ENCODE data around the gene NANOS1.

NANOS1 gene

DNA sequence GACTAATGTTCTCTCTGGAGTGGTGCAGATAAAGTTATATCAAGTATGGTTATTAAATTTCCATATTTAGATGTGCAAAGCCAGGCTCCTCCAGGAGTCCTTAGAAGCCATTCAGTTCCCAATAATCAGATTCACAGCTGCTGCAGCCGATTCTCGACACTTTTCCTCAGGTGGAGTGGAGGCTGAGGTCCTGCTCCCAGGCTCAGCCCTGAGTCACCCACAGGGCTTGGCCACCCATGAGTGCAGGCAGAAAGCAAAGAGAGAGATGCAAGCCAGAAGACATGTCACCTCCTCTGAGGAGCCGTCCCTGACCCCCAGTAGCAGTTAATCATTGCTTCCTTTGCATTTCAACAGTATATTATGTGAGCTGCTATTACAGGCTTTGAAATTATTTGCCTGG is 36.3 kb upstream of the NANOS1 start:
- no peak overlapping the region for H3K4me3 ChIP-seq (ENCODE audit: low read depth in 1 of 2, low read length in 1 of 2)
- H3K36me3 ChIP-seq: no peaks in the 10 kb centered on the region
- H3K27ac ChIP-seq: no peak overlapping the region
- no peaks in the 10 kb centered on the region for H3K9me3 ChIP-seq
- TF ChIP-seq, protein P1, sequence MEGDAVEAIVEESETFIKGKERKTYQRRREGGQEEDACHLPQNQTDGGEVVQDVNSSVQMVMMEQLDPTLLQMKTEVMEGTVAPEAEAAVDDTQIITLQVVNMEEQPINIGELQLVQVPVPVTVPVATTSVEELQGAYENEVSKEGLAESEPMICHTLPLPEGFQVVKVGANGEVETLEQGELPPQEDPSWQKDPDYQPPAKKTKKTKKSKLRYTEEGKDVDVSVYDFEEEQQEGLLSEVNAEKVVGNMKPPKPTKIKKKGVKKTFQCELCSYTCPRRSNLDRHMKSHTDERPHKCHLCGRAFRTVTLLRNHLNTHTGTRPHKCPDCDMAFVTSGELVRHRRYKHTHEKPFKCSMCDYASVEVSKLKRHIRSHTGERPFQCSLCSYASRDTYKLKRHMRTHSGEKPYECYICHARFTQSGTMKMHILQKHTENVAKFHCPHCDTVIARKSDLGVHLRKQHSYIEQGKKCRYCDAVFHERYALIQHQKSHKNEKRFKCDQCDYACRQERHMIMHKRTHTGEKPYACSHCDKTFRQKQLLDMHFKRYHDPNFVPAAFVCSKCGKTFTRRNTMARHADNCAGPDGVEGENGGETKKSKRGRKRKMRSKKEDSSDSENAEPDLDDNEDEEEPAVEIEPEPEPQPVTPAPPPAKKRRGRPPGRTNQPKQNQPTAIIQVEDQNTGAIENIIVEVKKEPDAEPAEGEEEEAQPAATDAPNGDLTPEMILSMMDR (IDR thresholded peaks at IDR 0.05): no peak
- H3K27me3 ChIP-seq: peaks cover 17% of the 10 kb centered on the region
- H3K4me1 ChIP-seq (ENCODE audit: control insufficient read depth in 1 of 2, insufficient read depth in 1 of 2, low read depth in 1 of 2, low read length in 1 of 2): no peaks in the 10 kb centered on the region

DNA sequence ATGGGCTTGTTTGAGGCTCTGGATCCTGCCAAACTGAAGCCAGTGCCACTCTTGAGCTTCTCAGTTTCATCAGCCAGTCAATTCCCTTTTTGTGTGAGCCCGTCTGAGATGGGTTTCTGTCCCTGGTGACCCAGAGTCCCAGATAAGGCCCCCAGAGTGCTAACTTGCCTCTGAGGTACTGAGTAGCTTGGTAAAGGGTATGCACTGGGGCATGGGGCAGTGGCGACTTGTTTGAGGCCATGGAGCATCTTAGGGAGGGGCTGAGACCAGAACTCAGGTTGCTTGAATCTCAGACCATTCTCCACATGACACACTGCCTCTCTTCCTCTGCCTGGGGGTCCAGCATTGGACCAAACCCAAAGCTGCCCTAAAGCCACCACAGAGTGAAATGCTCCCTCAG is 35.2 kb upstream of the NANOS1 start:
- H3K9me3 ChIP-seq: no peaks in the 10 kb centered on the region
- H3K27me3 ChIP-seq: peaks cover 21% of the 10 kb centered on the region
- no peaks in the 10 kb centered on the region for H3K4me1 ChIP-seq (ENCODE audit: control insufficient read depth in 1 of 2, insufficient read depth in 1 of 2, low read depth in 1 of 2, low read length in 1 of 2)
- no peaks in the 10 kb centered on the region for H3K36me3 ChIP-seq
- no peak overlapping the region for H3K27ac ChIP-seq
- H3K4me3 ChIP-seq (ENCODE audit: low read depth in 1 of 2, low read length in 1 of 2): no peak overlapping the region
- TF ChIP-seq, protein P1 (IDR thresholded peaks at IDR 0.05): no peak

DNA sequence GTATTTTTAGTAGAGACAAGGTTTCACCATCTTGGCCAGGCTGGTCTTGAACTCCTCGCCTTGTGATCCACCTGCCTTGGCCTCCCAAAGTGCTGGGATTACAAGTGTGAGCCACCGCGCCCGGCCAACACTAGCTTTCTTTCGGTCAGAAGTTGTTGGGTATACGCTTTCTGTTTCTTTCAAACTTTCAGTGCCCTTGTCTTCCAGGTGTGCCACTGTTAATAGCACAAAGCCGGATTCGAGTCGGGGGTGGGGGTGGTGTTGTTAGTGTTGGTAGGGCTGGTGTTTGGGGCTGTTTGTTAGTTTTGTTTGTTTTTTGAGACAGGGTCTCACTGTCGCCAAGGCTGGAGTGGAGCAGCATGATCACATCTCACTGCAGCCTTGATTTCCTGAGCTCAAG is 33.8 kb upstream of the NANOS1 start:
- Histone ChIP-seq H3K4me1 (ENCODE audit: control insufficient read depth in 1 of 2, insufficient read depth in 1 of 2, low read depth in 1 of 2, low read length in 1 of 2) (no peaks in the 10 kb centered on the region), H3K27me3 (peaks cover 20% of the 10 kb centered on the region), H3K36me3 (no peaks in the 10 kb centered on the region), H3K27ac (no peak overlapping the region), H3K4me3 (ENCODE audit: low read depth in 1 of 2, low read length in 1 of 2) (no peak overlapping the region), H3K9me3 (no peaks in the 10 kb centered on the region)
- TF ChIP-seq, protein P1 (IDR thresholded peaks at IDR 0.05): no peak

GRCh38 chr10:118997379-118997778 is 32.1 kb upstream of the NANOS1 start:
- Histone ChIP-seq H3K4me3 (ENCODE audit: low read depth in 1 of 2, low read length in 1 of 2) (no peak overlapping the region), H3K36me3 (no peaks in the 10 kb centered on the region), H3K9me3 (no peaks in the 10 kb centered on the region), H3K4me1 (ENCODE audit: control insufficient read depth in 1 of 2, insufficient read depth in 1 of 2, low read depth in 1 of 2, low read length in 1 of 2) (no peaks in the 10 kb centered on the region), H3K27ac (no peak overlapping the region), H3K27me3 (peaks cover 21% of the 10 kb centered on the region)
- TF ChIP-seq, protein P1 (IDR thresholded peaks at IDR 0.05): no peak

- no peaks in the 10 kb centered on the region for H3K9me3 ChIP-seq
- TF ChIP-seq, protein P1 (IDR thresholded peaks at IDR 0.05): no peak
These were observed 31.3 kb upstream of the NANOS1 start for GRCh38 chr10:118998183-118998582.

More at GRCh38 chr10:118998183-118998582, 31.3 kb upstream of the NANOS1 start:
- Histone ChIP-seq H3K27ac (no peak overlapping the region), H3K36me3 (no peaks in the 10 kb centered on the region), H3K27me3 (peaks cover 21% of the 10 kb centered on the region), H3K4me3 (ENCODE audit: low read depth in 1 of 2, low read length in 1 of 2) (no peak overlapping the region), H3K4me1 (ENCODE audit: control insufficient read depth in 1 of 2, insufficient read depth in 1 of 2, low read depth in 1 of 2, low read length in 1 of 2) (no peaks in the 10 kb centered on the region)
